GM19452 (cell line): ENCODE measurements around the gene STK32C.
"Not testable (repeated sequence)": the region's sequence is repeated elsewhere in the genome, so short reads cannot be mapped to it uniquely, and the experiment has no call there.

Source experiments
- ATAC-seq: cut with Tn5 transposase; IDR thresholded peaks from one replicate; pipeline ENCODE4 v1.9.1; 2021; ENCODE audit not compliant: unreplicated experiment

Gene STK32C

GRCh38 chr10:132160834-132161622 is 146.7 kb downstream of the STK32C start:
- not testable (repeated sequence) for ATAC-seq

DNA sequence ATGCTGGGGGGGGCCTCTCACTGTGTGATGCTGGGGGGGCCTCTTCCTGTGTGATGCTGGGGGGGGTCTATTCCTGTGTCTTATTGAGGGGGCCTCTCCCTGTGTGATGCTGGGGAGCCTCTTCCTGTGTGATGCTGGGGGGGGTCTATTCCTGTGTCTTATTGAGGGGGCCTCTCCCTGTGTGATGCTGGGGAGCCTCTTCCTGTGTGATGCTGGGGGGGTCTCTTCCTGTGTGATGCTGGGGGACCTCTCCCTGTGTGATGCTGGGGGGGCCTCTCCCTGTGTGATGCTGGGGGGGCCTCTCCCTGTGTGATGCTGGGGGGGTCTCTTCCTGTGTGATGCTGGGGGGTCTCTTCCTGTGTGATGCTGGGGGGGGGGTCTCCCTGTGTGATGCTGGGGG is 147.5 kb downstream of the STK32C start:
- ATAC-seq, result not testable (repeated sequence)

- ATAC-seq, result not testable (repeated sequence)
Measured at GRCh38 chr10:132159302-132160230, 148.2 kb downstream of the STK32C start.

DNA sequence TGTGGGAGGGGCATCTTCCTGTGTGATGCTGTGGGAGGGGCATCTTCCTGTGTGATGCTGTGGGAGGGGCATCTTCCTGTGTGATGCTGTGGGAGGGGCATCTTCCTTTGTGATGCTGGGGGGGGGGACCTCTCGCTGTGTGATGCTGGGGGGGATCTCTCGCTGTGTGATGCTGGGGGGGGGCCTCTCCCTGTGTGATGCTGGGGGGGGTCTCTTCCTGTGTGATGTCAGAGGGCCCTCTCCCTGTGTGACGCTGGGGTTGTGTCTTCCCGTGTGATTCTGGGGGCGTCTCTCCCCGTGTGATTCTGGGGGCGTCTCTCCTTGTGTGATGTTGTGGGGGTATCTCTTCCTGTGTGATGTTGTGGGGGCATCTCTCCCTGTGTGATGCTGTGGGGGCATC is 148.9 kb downstream of the STK32C start:
- ATAC-seq, result no peak

DNA sequence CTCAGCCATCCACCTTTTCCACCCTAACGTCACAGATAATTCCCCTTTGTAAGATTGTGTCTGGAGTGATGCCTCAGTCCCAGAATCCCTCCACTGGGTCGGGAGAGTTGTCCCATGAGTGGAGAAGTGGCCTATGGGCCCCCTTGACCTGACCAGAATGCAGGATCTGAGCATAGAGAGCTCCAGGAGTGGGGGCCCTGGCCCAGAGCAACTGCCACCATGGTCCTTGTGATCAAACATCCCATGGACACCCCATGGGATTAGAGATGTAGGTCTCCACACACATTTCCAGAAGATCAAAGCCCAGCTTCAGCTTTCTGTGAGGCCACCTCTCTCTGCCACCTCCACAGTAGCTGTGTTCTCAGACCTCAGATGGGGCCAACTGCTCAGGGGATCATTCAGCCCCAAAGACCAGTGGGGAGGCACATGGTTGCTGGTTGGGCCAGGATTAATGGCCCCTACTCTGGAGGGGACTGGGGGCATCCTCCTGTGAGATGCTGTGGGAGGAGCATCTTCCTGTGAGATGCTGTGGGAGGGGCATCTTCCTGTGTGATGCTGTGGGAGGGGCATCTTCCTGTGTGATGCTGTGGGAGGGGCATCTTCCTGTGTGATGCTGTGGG is 149.5 kb downstream of the STK32C start:
- ATAC-seq, result no peak
